Stimulated activated CD4-positive, alpha-beta T cell treated with anti-CD3 and anti-CD28 coated beads, Interleukin-2, amount 100 ng/mL, for 4 hours (primary cell): ENCODE data around the gene EFCAB6.

Experiments
- DNase-seq: peaks from one replicate; pipeline ENCODE4 v3.0.0-alpha.2; 2020; ENCODE audit warnings: low read depth

EFCAB6 gene

GRCh38 chr22:43481568-43482317 is 330.4 kb downstream of the EFCAB6 start:
- DNase-seq = no peak

- no peak for DNase-seq
Measured at GRCh38 chr22:43479962-43480361, 332.1 kb downstream of the EFCAB6 start.

GRCh38 chr22:43479301-43479950 is 332.7 kb downstream of the EFCAB6 start:
- no peak for DNase-seq
